A549 (cell line): ENCODE measurements around the gene FMNL2. TPM values are rescaled to one million over a fixed set of nuclear protein-coding genes. Genes with fewer than 3 reads are reported as not detected.
A peak's percentile ranks its signal among the peaks of the same experiment; 100 is the strongest.

Experiments used
- ATAC-seq, 2 experiments: fragments of 200-7000 bp in 1 of 2; fragments of >200 bp in 1 of 2; cut with Nextera tagmentation in 1 of 2; cut with Tn5 transposase in 1 of 2; 3 replicates each; pipeline versions ENCODE4 v1.8.0 to v1.9.1; 2018 to 2020; ENCODE audit warnings: mild to moderate bottlenecking in 1 of 2, moderate library complexity in 1 of 2
- CTCF ChIA-PET: fragments of 300-600 bp; sonication (Branson Sonifier 250); formaldehyde crosslinking; extraction: SDS; loops from one replicate; lab custom pipeline; 2021; ENCODE audit warnings: antibody characterized with exemption, inconsistent platforms; lab: Yijun Ruan, JAX
- POLR2A ChIA-PET: fragments of 350-600 bp; formaldehyde crosslinking; extraction: SDS; loops from one replicate; lab custom pipeline; 2021; ENCODE audit warnings: antibody characterized with exemption, inconsistent platforms; lab: Yijun Ruan, JAX
- DNase-seq, 2 experiments: peaks; one replicate each; pipeline versions ENCODE4 v3.0.0 to v3.0.0-alpha.2; 2011 to 2016; ENCODE audit warnings: low read depth in 1 of 2, low spot score in 1 of 2
- FAIRE-seq: peaks from 2 replicates; lab custom pipeline; 2011; peaks lifted over from hg19 to GRCh38; lab: Jason Lieb, UNC
- H3K27ac ChIP-seq, 2 experiments: fragments of >200 bp; sonication (Bioruptor Twin); formaldehyde crosslinking; 3 replicates each; pipeline ENCODE4 v1.5.1; 2016 to 2017
- H3K4me1 ChIP-seq: fragments of >200 bp; sonication (Bioruptor Twin); formaldehyde crosslinking; 3 replicates; pipeline ENCODE4 v1.6.1; 2016
- H3K4me2 ChIP-seq: fragments of >200 bp; sonication (Bioruptor Twin); formaldehyde crosslinking; 3 replicates; pipeline ENCODE4 v1.6.1; 2016
- H3K4me3 ChIP-seq: fragments of >200 bp; sonication (Bioruptor Twin); formaldehyde crosslinking; 3 replicates; pipeline ENCODE4 v1.5.1; 2016
- H3K9me3 ChIP-seq: fragments of >200 bp; sonication (Bioruptor Twin); formaldehyde crosslinking; 3 replicates; pipeline ENCODE4 v1.6.1; 2016
- ATOH8 ChIP-seq: fragments of 250-450 bp; sonication (Bioruptor Pico); IDR thresholded peaks from 2 replicates; pipeline ENCODE4 v1.5.0; 2020; ENCODE audit warnings: low read depth, mild to moderate bottlenecking, moderate library complexity
- BCL3 ChIP-seq: fragments of >200 bp; sonication (Bioruptor Twin); formaldehyde crosslinking; IDR thresholded peaks from 3 replicates; pipeline ENCODE4 v1.6.1; 2016
- CBX8 ChIP-seq: fragments of 200-600 bp; sonication (generic); IDR thresholded peaks from 2 replicates; pipeline ENCODE4 v1.6.1; 2016
- CEBPB ChIP-seq, 2 experiments: fragments of >200 bp in 1 of 2; sonication (Bioruptor Twin) in 1 of 2; formaldehyde crosslinking in 1 of 2; IDR thresholded peaks; 2 replicates each; pipeline ENCODE4 v1.6.1; 2012 to 2016
- CHD4 ChIP-seq: fragments of 200-600 bp; sonication (generic); IDR thresholded peaks from 2 replicates; pipeline ENCODE4 v1.6.1; 2016; ENCODE audit warnings: antibody characterized with exemption, mild to moderate bottlenecking, borderline replicate concordance
- EHMT2 ChIP-seq: fragments of 200-600 bp; sonication (generic); IDR thresholded peaks from 2 replicates; pipeline ENCODE4 v1.6.1; 2016; ENCODE audit warnings: antibody characterized with exemption, low read depth, mild to moderate bottlenecking, moderate library complexity
- FOSL2 ChIP-seq, 2 experiments: fragments of 450-650 bp in 1 of 2; fragments of >200 bp in 1 of 2; sonication (Bioruptor Twin) in 1 of 2; formaldehyde crosslinking; IDR thresholded peaks; 2 replicates each; pipeline versions ENCODE4 v1.5.0 to v1.6.1; 2016 to 2020; ENCODE audit warnings: mild to moderate bottlenecking in 1 of 2, moderate library complexity in 1 of 2
- HDAC2 ChIP-seq: fragments of 200-600 bp; sonication (generic); IDR thresholded peaks from 2 replicates; pipeline ENCODE4 v1.6.1; 2016
- JUNB ChIP-seq: fragments of >200 bp; sonication (Bioruptor Twin); formaldehyde crosslinking; IDR thresholded peaks from 2 replicates; pipeline ENCODE4 v1.6.1; 2016
- KDM5A ChIP-seq: fragments of 200-600 bp; sonication (generic); IDR thresholded peaks from 2 replicates; pipeline ENCODE4 v1.6.1; 2016; ENCODE audit warnings: antibody characterized with exemption, mild to moderate bottlenecking
- MAFK ChIP-seq: fragments of 450-650 bp; IDR thresholded peaks from 2 replicates; pipeline ENCODE4 v1.6.1; 2014; ENCODE audit not compliant: partially characterized antibody
- MAZ ChIP-seq: fragments of 150-350 bp; IDR thresholded peaks from 2 replicates; pipeline ENCODE4 v1.6.1; 2014; ENCODE audit warnings: antibody characterized with exemption, low read depth, low read length, borderline replicate concordance
- MYC ChIP-seq: IDR thresholded peaks from 2 replicates; pipeline ENCODE4 v1.6.1; 2012; ENCODE audit warnings: mild to moderate bottlenecking, inconsistent platforms, low read length, improper control_type of control experiment, borderline replicate concordance
- NFE2L2 ChIP-seq: fragments of 150-350 bp; conservative IDR thresholded peaks from 2 replicates; pipeline ENCODE4 v1.6.1; 2014; ENCODE audit warnings: low read length
- NR3C1 ChIP-seq: fragments of >200 bp; sonication (Bioruptor Twin); formaldehyde crosslinking; IDR thresholded peaks from 3 replicates; pipeline ENCODE4 v1.6.1; 2017
- POLR2AphosphoS2 ChIP-seq: conservative IDR thresholded peaks from 2 replicates; pipeline ENCODE4 v1.6.1; 2012; ENCODE audit warnings: low read length, improper control_type of control experiment, inconsistent platforms
- RFX5 ChIP-seq: fragments of 450-650 bp; IDR thresholded peaks from 2 replicates; pipeline ENCODE4 v1.7.1; 2014; ENCODE audit warnings: antibody characterized with exemption, mild to moderate bottlenecking, moderate library complexity
- RNF2 ChIP-seq: fragments of 200-600 bp; sonication (generic); IDR thresholded peaks from 2 replicates; pipeline ENCODE4 v1.6.1; 2016; ENCODE audit warnings: low read depth, mild to moderate bottlenecking, antibody characterized with exemption, moderate library complexity, borderline replicate concordance
- TFCP2L1 ChIP-seq: fragments of 250-450 bp; sonication (Bioruptor Pico); IDR thresholded peaks from 2 replicates; pipeline ENCODE4 v1.5.0; 2021; ENCODE audit warnings: mild to moderate bottlenecking
- ZC3H11A ChIP-seq: fragments of 450-650 bp; IDR thresholded peaks from 2 replicates; pipeline ENCODE4 v1.6.1; 2014; ENCODE audit warnings: antibody characterized with exemption, mild to moderate bottlenecking
- ZFP36 ChIP-seq: fragments of 450-650 bp; IDR thresholded peaks from 2 replicates; pipeline ENCODE4 v1.6.1; 2014; ENCODE audit warnings: borderline replicate concordance; ENCODE audit not compliant: partially characterized antibody
- WGBS: methylation state at CpG from one replicate; pipeline ENCODE4 v1.1.6; 2017; ENCODE audit errors: missing lambda C conversion rate; 5-methylcytosine and 5-hydroxymethylcytosine counted together
- polyA plus RNA-seq, 4 experiments: library from polyadenylated mRNA; depleted of rRNA in 3 of 4; stranded (reverse); fragments of >200 nt; fragmentation: RNase III in 1 of 4; extraction: RNeasy Plus Mini Kit Qiagen cat#74134 plus additional on column Dnase treatment in 1 of 4; gene quantifications; 2 replicates in 3 of 4; 3 replicates in 1 of 4; pipeline ENCODE4 v1.2.3, GENCODE V29; 2011 to 2017

Gene FMNL2
- polyA plus RNA-seq, 2 of the 4 experiments (the other 2 are of a cell fraction): 27.9 to 36.5 TPM

GRCh38 chr2:152348388-152348787, 13.4 kb downstream of the FMNL2 start:
- CTCF ChIA-PET: interaction anchor here (1.1 kb wide), 1 partner anchor 20 kb away, joined by 3 read pairs; no protein-coding TSS in a partner anchor
- POLR2A ChIA-PET: no interaction called here
- no peak for TF ChIP-seq MYC
- peak in 1 of 2 experiments; percentile 39; a peak in 1 of 4 replicates for TF ChIP-seq CEBPB (IDR thresholded peaks at IDR 0.05)
- no peak for TF ChIP-seq FOSL2 (IDR thresholded peaks at IDR 0.05)
- peak; percentile 32; the same call in 1 of the 2 replicates for TF ChIP-seq FOSL2 (CRISPR knock-in tag; IDR thresholded peaks at IDR 0.05)
- Histone ChIP-seq H3K4me3 (no peak overlapping the region), H3K4me2 (0 out of 3 replicates have a peak overlapping the region, but pooled peaks have one; percentile 19), H3K27ac (peak overlapping the region in 1 of 2 experiments; percentile 3; a peak in 1 of 6 replicates), H3K9me3 (no peaks in the 10 kb centered on the region), H3K4me1 (peaks cover 24% of the 10 kb centered on the region)
- DNase-seq: peak; percentile 27 to 28
- 41% methylated on average over 3 of the region's 3 CpGs for WGBS
- ATAC-seq: peak; percentile 67 to 81
- no peak for FAIRE-seq

- ATAC-seq: no peak
Measured at GRCh38 chr2:152349416-152349815, 14.4 kb downstream of the FMNL2 start.

GRCh38 chr2:152350155-152350679, 15.2 kb downstream of the FMNL2 start:
- ChIA-PET CTCF (interaction anchor here (0.6 to 1.2 kb wide), 2 partner anchors 11 to 14 kb away, joined by 3 read pairs; no protein-coding TSS in a partner anchor), POLR2A (interaction anchor here (0.5 kb wide), 1 partner anchor 10 kb away, joined by 3 read pairs; no protein-coding TSS in a partner anchor)
- no peak for ATAC-seq

More at GRCh38 chr2:152349416-152349815, 14.4 kb downstream of the FMNL2 start:
- ChIA-PET POLR2A (interaction anchor here (0.5 kb wide), 1 partner anchor 9 kb away, joined by 3 read pairs; no protein-coding TSS in a partner anchor), CTCF (interaction anchor here (0.5 to 1.2 kb wide), 2 partner anchors 13 to 160 kb away, joined by 3 read pairs; no protein-coding TSS in a partner anchor)
- no peak for DNase-seq
- FAIRE-seq: no peak
- H3K4me3 ChIP-seq: no peak overlapping the region
- no peaks in the 10 kb centered on the region for H3K9me3 ChIP-seq
- H3K4me2 ChIP-seq: no peak overlapping the region
- H3K4me1 ChIP-seq: peaks cover 34% of the 10 kb centered on the region
- TF ChIP-seq KDM5A: no peak
- no peak for TF ChIP-seq FOSL2 (IDR thresholded peaks at IDR 0.05)
- TF ChIP-seq FOSL2 (CRISPR knock-in tag; IDR thresholded peaks at IDR 0.05): no peak
- no peak for TF ChIP-seq NR3C1
- no peak for TF ChIP-seq BCL3
- TF ChIP-seq MAZ: no peak
- TF ChIP-seq TFCP2L1 (CRISPR knock-in tag): no peak
- TF ChIP-seq RNF2: no peak
- no peak for TF ChIP-seq POLR2AphosphoS2
- no peak for TF ChIP-seq EHMT2
- TF ChIP-seq NFE2L2: no peak
- no peak for TF ChIP-seq MAFK
- TF ChIP-seq ATOH8 (CRISPR knock-in tag): no peak
- WGBS: 91% methylated on average over 1 of the region's 1 CpG
- H3K27ac ChIP-seq: no peak overlapping the region

GRCh38 chr2:152352616-152353015, 17.6 kb downstream of the FMNL2 start:
- H3K9me3 ChIP-seq: no peaks in the 10 kb centered on the region
- H3K4me2 ChIP-seq: no peak overlapping the region; the same call in 2 of the 3 replicates
- no peak overlapping the region for H3K4me3 ChIP-seq
- POLR2A ChIA-PET: no interaction called here
- H3K27ac ChIP-seq: no peak overlapping the region
- TF ChIP-seq JUNB (no peak), EHMT2 (no peak), CEBPB (IDR thresholded peaks at IDR 0.05) (no peak), HDAC2 (no peak)
- CTCF ChIA-PET: interaction anchor here (0.7 to 1.2 kb wide), 2 partner anchors 163 to 284 kb away, joined by 3 to 7 read pairs; no protein-coding TSS in a partner anchor
- FAIRE-seq (no peak), ATAC-seq (no peak), DNase-seq (no peak)
- peaks cover 44% of the 10 kb centered on the region for H3K4me1 ChIP-seq

More at GRCh38 chr2:152350155-152350679, 15.2 kb downstream of the FMNL2 start:
- no peak for DNase-seq
- no peak overlapping the region for H3K4me3 ChIP-seq
- peaks cover 42% of the 10 kb centered on the region for H3K4me1 ChIP-seq
- 98% methylated on average over 5 of the region's 5 CpGs for WGBS
- H3K27ac ChIP-seq: no peak overlapping the region
- TF ChIP-seq RFX5: no peak
- no peak for TF ChIP-seq ZFP36
- TF ChIP-seq ZC3H11A: no peak
- TF ChIP-seq CEBPB (IDR thresholded peaks at IDR 0.05): no peak
- no peak for TF ChIP-seq CHD4
- TF ChIP-seq CBX8: no peak
- TF ChIP-seq, all 56 proteins: peak for 0
- no peak for FAIRE-seq
- H3K4me2 ChIP-seq: no peak overlapping the region
- H3K9me3 ChIP-seq: no peaks in the 10 kb centered on the region
